Stimulated activated CD8-positive, alpha-beta memory T cell treated with anti-CD3 and anti-CD28 coated beads, Interleukin-4, amount 100 ng/mL, for 24 hours (primary cell): Measurements from ENCODE around the gene CTXND1.
"Not testable (repeated sequence)": the region's sequence is repeated elsewhere in the genome, so short reads cannot be mapped to it uniquely, and the experiment has no call there.

ENCODE experiments used
- DNase-seq: peaks from one replicate; pipeline ENCODE4 v3.0.0-alpha.2; 2020; ENCODE audit warnings: low read depth

The CTXND1 gene

DNA sequence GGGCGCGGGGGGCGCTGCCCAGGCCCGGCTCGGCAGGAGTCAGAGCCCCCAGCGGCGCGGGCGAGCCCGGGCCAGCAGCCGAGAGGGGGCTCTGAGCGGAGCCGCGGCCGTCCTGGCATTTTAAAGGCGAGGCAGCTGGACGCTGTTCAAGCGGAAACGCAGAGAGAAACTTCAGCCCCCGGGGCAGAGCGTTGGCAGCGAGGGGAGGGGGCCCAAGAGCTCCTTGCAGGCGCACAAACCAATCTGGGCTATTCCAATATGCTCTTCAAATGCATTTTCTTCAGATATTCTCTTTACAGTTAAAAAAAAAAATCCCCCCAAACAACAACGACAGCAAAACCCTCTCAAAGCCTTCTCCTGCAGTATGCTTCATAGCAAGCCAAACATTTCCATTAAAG lies at the start of gene CTXND1:
Gene CTXND1 (minus strand): TSS at position 93 of the 398 bp plus-strand sequence. CDS start 50,264 bp downstream, outside the sequence.
- DNase-seq = no peak

GRCh38 chr15:80301472-80301871 lies 49.5 kb upstream of the CTXND1 start:
- no peak for DNase-seq

DNA sequence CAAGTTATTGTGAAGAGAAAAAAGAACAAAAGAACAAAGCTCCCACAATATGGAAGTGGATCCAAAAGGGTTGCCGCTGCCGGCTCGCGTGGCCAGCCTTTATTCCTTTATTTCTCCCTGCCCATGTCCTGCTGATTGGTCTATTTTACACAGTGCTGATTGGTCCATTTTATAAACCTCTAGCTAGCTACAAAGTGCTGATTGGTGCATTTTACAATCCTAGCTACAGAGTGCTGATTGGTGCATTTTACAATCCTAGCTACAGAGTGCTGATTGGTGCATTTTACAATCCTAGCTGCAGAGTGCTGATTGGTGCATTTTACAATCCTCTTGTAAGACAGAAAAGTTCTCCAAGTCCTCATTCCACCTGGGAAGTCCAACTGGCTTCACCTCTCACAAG lies 43.8 kb upstream of the CTXND1 start:
- DNase-seq = not testable (repeated sequence)

- no peak for DNase-seq
Observed at GRCh38 chr15:80292079-80292478, 40.1 kb upstream of the CTXND1 start.

DNA sequence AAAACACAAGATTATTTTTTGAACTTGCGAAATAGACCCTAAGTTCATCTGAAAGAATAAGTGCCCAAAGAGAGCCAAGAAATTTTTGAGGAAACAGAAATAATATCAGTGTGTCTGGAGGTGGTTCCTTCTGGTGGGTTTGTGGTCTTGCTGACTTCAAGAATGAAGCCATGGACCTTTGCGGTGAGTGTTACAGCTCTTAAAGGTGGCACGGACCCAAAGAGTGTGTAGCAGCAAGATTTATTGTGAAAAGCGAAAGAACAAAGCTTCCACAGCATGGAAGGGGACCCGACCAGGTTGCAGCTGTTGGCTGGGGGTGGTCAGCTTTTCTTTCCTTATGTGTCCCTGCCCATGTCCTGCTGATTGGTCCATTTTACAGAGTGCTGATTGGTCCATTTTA lies 38.9 kb upstream of the CTXND1 start:
- DNase-seq = not testable (repeated sequence)

GRCh38 chr15:80289528-80290495 lies 37.8 kb upstream of the CTXND1 start:
- no peak for DNase-seq

GRCh38 chr15:80288131-80288530 lies 36.1 kb upstream of the CTXND1 start:
- DNase-seq = no peak

- no peak for DNase-seq
Observed at GRCh38 chr15:80286055-80286454, 34.0 kb upstream of the CTXND1 start.

DNA sequence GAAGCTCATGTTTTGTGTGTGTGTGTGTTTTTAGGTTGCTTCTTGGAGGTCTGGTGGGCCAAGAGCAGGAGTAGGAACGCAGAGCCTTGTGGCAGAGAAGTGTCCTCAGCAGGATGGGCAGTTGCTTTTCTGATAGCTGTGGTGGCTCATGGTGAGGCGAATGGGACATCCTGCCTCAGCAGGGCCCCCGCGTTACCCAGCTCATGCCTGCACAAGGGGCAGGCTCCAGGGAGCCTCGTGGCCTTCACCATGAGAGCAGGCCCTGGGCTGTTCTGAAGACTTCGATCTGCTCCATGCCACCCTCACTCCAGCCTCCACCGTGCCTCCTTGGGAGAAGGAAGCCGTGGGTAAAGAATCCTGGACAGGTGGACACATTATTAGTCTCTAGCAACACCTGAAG lies 33.4 kb upstream of the CTXND1 start:
- no peak for DNase-seq

- DNase-seq = no peak
Observed at GRCh38 chr15:80283531-80283930, 31.5 kb upstream of the CTXND1 start.

GRCh38 chr15:80277147-80277546 lies 25.1 kb upstream of the CTXND1 start:
- no peak for DNase-seq

DNA sequence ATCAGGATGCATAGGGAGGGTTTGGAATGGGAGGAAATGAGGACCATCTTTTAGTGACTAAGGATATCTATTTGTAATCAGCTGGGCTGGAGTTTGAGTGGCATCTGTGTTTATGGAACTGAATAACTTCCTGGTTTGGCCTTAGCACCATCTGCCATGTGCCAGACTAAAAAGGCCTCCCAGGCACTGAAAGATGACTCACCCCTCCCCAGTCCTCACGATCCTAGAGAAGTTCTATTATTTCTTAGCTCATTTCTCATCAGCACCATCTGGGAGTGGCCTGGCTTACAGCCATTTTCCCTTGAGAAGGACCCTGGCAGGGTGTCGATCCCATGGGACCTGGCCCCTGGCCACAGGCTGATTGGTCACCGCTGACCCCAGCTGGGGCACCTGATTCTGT lies 23.9 kb upstream of the CTXND1 start:
- DNase-seq = no peak

- no peak for DNase-seq
Observed at GRCh38 chr15:80274996-80275395, 23.0 kb upstream of the CTXND1 start.

DNA sequence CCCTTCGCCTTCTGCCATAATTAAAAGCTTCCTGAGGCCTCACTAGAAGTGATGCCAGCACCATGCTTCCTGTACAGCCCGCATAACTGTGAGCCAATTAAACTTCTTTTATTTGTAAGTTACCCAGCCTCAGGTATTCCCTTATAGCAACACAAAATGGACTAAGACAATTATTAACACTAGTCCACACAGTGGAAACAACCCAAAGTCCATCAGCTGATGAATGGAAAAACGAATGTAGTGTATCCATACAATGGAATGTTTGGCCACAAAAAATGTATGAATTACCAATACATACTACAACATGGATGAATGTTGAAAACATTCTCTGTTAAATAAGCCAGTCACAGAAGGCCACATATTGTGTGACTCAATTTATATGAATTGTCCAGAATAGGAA lies 22.5 kb upstream of the CTXND1 start:
- DNase-seq = no peak

DNA sequence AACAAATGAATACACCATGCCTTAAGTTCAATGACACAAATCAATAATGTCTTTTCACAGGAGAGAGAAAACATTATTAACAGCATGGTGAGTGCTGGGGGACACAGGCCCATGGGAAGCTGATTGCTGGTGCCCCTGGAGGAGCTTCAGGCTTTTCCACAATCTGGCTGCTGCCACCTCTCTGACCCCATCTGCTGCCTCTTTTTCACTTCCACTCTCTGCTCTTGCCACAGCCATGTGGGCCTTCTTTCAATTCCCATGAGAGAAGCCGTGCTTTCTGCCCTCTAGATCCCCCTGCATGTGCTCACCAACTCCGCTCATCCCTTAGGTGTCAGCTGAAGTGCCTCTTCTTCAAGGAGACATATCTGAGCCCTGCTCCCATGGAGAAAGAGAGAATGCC lies 21.0 kb upstream of the CTXND1 start:
- no peak for DNase-seq

- no peak for DNase-seq
Observed at GRCh38 chr15:80270472-80270871, 18.5 kb upstream of the CTXND1 start.

GRCh38 chr15:80268101-80268500 lies 16.1 kb upstream of the CTXND1 start:
- DNase-seq = no peak

GRCh38 chr15:80267658-80268057 lies 15.6 kb upstream of the CTXND1 start:
- no peak for DNase-seq

- no peak for DNase-seq
Observed at GRCh38 chr15:80266745-80267144, 14.7 kb upstream of the CTXND1 start.

GRCh38 chr15:80266113-80266512 lies 14.1 kb upstream of the CTXND1 start:
- DNase-seq = no peak

- DNase-seq = no peak
Observed at GRCh38 chr15:80265021-80265420, 13.0 kb upstream of the CTXND1 start.

DNA sequence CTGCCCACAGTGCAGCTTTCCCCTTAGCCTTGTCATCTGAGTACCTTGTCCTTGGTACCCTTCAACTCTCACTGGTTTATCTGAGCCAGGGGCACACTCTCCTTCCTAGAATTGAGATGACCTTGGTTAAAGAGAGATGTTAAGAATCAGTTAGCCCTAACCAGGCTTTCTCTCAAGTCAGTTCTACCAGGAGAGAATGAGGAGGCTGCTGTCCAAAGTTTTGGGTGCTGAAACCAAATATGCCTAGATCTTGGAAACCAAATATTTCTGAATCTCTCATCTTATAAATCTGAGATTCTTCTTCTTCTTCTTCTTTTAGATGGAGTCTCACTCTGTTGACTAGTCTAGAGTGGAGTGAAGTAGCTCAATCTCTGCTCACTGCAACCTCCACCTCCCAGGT lies 12.0 kb upstream of the CTXND1 start:
- DNase-seq = no peak

DNA sequence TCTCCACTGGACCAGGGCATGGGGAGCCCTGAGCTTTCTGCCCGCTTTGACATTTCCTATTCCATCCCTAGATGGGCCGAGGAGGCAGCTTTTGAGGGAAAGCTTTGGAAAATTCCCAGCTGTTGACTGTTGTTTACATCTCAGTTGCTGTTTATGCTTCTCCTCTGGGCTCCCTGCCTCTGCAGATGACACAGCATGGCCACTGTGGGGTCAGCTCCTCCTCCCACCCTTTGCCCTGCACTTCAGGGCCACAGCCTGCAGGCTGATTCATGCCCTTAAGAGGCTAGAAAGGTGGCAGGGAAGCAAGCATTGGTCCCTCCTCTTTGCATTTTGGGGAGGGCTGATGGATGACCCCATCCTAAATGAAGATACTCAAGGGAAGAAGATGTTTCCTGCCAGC lies 8.5 kb upstream of the CTXND1 start:
- no peak for DNase-seq

- DNase-seq = no peak
Observed at GRCh38 chr15:80259942-80260510, 8.0 kb upstream of the CTXND1 start.
